Measurements from ENCODE around the gene MEA1.

DNA sequence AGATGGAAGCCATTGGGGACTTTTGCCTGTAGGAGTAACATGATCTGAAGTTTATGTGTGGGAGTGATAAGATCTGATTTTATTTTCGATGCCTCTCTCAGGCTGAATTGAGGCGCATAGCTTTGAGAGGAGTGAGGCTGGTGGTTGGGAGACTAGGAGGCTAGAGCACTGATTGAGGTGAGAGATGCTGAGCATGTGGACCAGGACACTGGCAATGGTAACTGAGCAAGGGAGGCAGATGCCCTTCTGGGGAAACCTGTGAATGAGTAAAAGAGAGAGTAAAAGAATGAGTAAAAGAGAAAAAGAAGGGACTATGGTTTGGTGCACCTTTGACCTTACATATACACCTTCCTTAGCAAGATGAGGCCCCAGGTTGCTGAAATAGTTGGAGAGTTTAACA is 10.7 kb upstream of the MEA1 start:
- TF ChIP-seq, protein P1, sequence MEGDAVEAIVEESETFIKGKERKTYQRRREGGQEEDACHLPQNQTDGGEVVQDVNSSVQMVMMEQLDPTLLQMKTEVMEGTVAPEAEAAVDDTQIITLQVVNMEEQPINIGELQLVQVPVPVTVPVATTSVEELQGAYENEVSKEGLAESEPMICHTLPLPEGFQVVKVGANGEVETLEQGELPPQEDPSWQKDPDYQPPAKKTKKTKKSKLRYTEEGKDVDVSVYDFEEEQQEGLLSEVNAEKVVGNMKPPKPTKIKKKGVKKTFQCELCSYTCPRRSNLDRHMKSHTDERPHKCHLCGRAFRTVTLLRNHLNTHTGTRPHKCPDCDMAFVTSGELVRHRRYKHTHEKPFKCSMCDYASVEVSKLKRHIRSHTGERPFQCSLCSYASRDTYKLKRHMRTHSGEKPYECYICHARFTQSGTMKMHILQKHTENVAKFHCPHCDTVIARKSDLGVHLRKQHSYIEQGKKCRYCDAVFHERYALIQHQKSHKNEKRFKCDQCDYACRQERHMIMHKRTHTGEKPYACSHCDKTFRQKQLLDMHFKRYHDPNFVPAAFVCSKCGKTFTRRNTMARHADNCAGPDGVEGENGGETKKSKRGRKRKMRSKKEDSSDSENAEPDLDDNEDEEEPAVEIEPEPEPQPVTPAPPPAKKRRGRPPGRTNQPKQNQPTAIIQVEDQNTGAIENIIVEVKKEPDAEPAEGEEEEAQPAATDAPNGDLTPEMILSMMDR (IDR thresholded peaks at IDR 0.05): no peak
- TF ChIP-seq POLR2A (IDR thresholded peaks at IDR 0.05) (no peak), POLR2AphosphoS5 (IDR thresholded peaks at IDR 0.05) (no peak)

Data from breast epithelium (tissue), 3 donors.